HG02938 (cell line): ENCODE data around the gene ATP8B2.

Experiments used
- ATAC-seq: cut with Tn5 transposase; IDR thresholded peaks from one replicate; pipeline ENCODE4 v1.9.1; 2021; ENCODE audit warnings: mild to moderate bottlenecking, moderate library complexity; ENCODE audit not compliant: unreplicated experiment

The ATP8B2 gene

GRCh38 chr1:154386643-154387352 lies 61.5 kb downstream of the ATP8B2 start:
- no peak for ATAC-seq

DNA sequence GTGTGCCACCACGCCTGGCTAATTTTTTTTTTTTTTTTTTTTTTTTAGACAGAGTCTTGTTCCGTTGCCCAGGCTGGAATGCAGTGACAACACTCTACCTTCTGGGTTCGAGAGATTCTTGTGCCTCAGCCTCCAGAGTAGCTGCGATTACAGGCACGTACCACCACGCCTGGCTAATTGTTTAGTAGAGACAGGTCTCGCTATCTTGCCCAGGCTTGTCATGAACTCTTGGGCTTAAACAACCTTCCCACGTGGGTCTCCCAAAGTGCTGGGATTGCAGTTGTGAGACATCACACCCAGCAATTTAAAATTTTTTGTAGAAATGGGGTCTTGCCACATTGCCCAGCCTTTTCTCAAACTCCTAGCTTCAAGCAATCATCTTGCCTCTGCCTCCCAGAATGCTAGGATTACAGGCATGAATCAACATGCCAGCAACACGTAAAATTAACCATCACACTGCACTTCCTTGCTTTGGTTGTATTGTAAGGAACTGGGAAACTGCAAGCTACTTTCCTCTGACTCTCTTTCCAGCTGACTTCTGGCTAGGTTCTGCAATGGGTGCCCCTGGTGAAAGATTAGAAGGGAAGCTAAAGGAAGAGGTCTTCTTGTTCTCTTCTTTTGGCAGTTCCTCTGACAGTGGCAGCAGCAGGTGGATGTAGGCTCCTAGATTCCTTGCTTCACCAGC lies 65.9 kb downstream of the ATP8B2 start:
- ATAC-seq = no peak

DNA sequence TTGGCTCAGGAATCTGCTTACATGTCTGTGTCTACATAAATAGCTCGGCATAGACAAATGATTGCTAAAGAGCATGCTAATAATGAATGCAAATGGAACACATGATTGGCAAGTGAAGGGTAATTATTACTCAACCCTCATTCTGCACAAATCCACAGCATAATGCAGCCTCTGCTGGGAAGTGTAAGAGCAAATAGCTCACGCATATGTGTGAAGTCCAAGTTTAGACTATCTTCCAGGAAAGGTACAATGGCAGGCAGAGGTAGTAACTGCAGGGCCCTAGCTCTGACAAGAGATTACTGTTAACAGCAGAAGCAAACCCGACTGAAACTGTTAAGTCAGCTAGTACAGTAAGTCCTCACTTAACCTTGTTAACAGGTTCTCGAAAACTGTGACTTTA lies 72.8 kb downstream of the ATP8B2 start:
- ATAC-seq = no peak

DNA sequence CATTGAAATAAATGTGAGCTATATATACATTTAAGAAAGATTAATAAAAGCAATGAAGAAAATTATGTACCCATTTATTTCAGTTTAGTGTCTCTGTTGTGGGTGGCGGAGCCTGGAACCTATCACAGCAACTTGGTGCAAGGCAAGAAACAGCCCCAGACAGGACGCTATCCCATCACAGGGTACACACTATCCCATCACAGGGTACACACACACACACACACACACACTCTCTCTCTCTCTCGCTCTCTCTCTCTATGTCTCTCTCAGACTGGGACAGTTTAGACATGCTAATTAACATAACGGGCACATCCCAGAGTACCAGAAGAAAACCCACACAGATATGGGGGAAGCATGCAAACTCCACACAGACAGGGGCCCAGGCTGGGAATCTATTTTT lies 73.4 kb downstream of the ATP8B2 start:
- no peak for ATAC-seq

DNA sequence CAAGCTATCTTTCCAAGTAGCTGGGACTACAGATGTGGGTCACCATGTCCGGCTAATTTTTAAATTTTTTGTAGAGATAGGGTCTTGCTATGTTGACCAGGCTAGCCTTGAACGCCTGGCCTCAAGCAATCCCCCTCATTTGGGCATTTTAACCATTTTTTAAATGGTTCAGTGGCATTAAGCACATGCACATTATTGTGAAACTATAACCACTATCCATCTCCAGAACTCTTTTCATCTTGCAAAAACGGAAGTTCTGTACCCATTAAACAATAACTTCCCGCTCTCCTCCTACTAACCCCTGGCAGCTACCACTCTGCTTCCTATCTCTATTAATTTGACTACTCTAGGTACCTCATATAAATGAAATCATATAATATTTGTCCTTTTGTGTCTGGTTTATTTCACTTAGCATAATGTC lies 75.1 kb downstream of the ATP8B2 start:
- no peak for ATAC-seq
